OCI-LY3 (cell line): Measurements from ENCODE around the gene GRAP2.

ENCODE experiments used
- H2AFZ ChIP-seq: fragments of 200-600, 300-600 bp; shearing (Covaris generic); 2 replicates; pipeline ENCODE4 v1.6.0; 2014; ENCODE audit warnings: antibody characterized with exemption, low read depth, low read length
- H3K27ac ChIP-seq: fragments of 200-600, 300-600 bp; sonication (generic); 2 replicates; pipeline ENCODE4 v1.5.1; 2014; ENCODE audit warnings: mild to moderate bottlenecking, low read length, moderate library complexity, mixed read lengths
- H3K27me3 ChIP-seq: fragments of 200-600, 300-600 bp; sonication (generic); 2 replicates; pipeline ENCODE4 v1.6.1; 2014; ENCODE audit warnings: low read depth, low read length, mixed read lengths
- H3K36me3 ChIP-seq: fragments of 200-600, 300-600 bp; sonication (generic); replicated peaks from 2 replicates; pipeline ENCODE3; 2014; ENCODE audit warnings: low read depth, low read length, mixed read lengths
- H3K4me1 ChIP-seq: fragments of 300-600, 200-600 bp; sonication (generic); 2 replicates; pipeline ENCODE4 v1.6.1; 2014; ENCODE audit warnings: low read length, mixed read lengths
- H3K4me2 ChIP-seq: fragments of 200-600, 300-600 bp; sonication (generic); 2 replicates; pipeline ENCODE4 v1.6.1; 2014; ENCODE audit warnings: low read length, mixed read lengths
- H3K4me3 ChIP-seq: fragments of 300-600, 200-600 bp; sonication (generic); 2 replicates; pipeline ENCODE4 v1.5.1; 2014; ENCODE audit warnings: antibody characterized with exemption, mild to moderate bottlenecking, low read length, moderate library complexity
- H3K79me2 ChIP-seq: fragments of 300-600, 200-600 bp; shearing (Covaris generic); 2 replicates; pipeline ENCODE4 v1.6.1; 2014; ENCODE audit warnings: mild to moderate bottlenecking, low read length, mixed read lengths
- H3K9ac ChIP-seq: fragments of 300-600, 200-600 bp; shearing (Covaris generic); 2 replicates; pipeline ENCODE4 v1.6.0; 2014; ENCODE audit warnings: mild to moderate bottlenecking, low read length, moderate library complexity
- H3K9me3 ChIP-seq: fragments of 200-600, 300-600 bp; shearing (Covaris generic); 2 replicates; pipeline ENCODE4 v1.6.1; 2014; ENCODE audit warnings: low read length, mixed read lengths; ENCODE audit not compliant: insufficient read depth
- H4K20me1 ChIP-seq: fragments of 200-600, 300-600 bp; sonication (generic); 2 replicates; pipeline ENCODE4 v1.6.1; 2016; ENCODE audit warnings: low read length, mixed read lengths; ENCODE audit not compliant: insufficient read depth
- CTCF ChIP-seq: fragments of 200-600, 300-600 bp; sonication (generic); IDR thresholded peaks from 2 replicates; pipeline ENCODE4 v1.5.1; 2014; ENCODE audit warnings: antibody characterized with exemption, low read length, low read depth
- EZH2phosphoT487 ChIP-seq: fragments of 200-600 bp; shearing (Covaris generic); IDR thresholded peaks from 2 replicates; pipeline ENCODE4 v1.6.1; 2018; ENCODE audit warnings: antibody characterized with exemption, mixed run types, low read depth

Gene GRAP2

GRCh38 chr22:39979458-39979857 lies 78.6 kb downstream of the GRAP2 start:
- Histone ChIP-seq H3K4me2 (no peak overlapping the region), H3K36me3 (no peaks in the 10 kb centered on the region), H3K9me3 (no peaks in the 10 kb centered on the region), H3K27me3 (peaks cover 69% of the 10 kb centered on the region), H3K9ac (no peak overlapping the region), H4K20me1 (no peaks in the 10 kb centered on the region; the same call in 1 of the 2 replicates), H3K27ac (no peak overlapping the region), H3K4me1 (no peaks in the 10 kb centered on the region), H3K4me3 (no peak overlapping the region), H3K79me2 (no peaks in the 10 kb centered on the region), H2AFZ (no peak overlapping the region)
- TF ChIP-seq EZH2phosphoT487 (no peak), CTCF (no peak)

GRCh38 chr22:39980596-39980995 lies 79.7 kb downstream of the GRAP2 start:
- H3K79me2 ChIP-seq, result no peaks in the 10 kb centered on the region
- H3K27me3 ChIP-seq, result peaks cover 64% of the 10 kb centered on the region

GRCh38 chr22:39983346-39983745 lies 82.5 kb downstream of the GRAP2 start:
- Histone ChIP-seq H3K79me2 (no peaks in the 10 kb centered on the region), H3K9me3 (no peaks in the 10 kb centered on the region), H3K27me3 (peaks cover 44% of the 10 kb centered on the region), H3K9ac (no peak overlapping the region), H3K27ac (no peak overlapping the region), H3K4me3 (no peak overlapping the region), H3K4me2 (no peak overlapping the region), H2AFZ (no peak overlapping the region), H4K20me1 (no peaks in the 10 kb centered on the region; the same call in 1 of the 2 replicates), H3K4me1 (peaks cover 4% of the 10 kb centered on the region; the same call in 1 of the 2 replicates), H3K36me3 (no peaks in the 10 kb centered on the region)
- TF ChIP-seq CTCF (no peak), EZH2phosphoT487 (no peak)

More at GRCh38 chr22:39980596-39980995, 79.7 kb downstream of the GRAP2 start:
- H3K27ac ChIP-seq, result no peak overlapping the region
- H3K4me2 ChIP-seq, result no peak overlapping the region
- TF ChIP-seq EZH2phosphoT487 (no peak), CTCF (no peak)
- peaks cover 2% of the 10 kb centered on the region; the same call in 1 of the 2 replicates for H3K4me1 ChIP-seq
- no peak overlapping the region for H3K9ac ChIP-seq
- H4K20me1 ChIP-seq, result no peaks in the 10 kb centered on the region; the same call in 1 of the 2 replicates
- no peak overlapping the region for H2AFZ ChIP-seq
- H3K36me3 ChIP-seq, result no peaks in the 10 kb centered on the region
- no peaks in the 10 kb centered on the region for H3K9me3 ChIP-seq
- no peak overlapping the region for H3K4me3 ChIP-seq

DNA sequence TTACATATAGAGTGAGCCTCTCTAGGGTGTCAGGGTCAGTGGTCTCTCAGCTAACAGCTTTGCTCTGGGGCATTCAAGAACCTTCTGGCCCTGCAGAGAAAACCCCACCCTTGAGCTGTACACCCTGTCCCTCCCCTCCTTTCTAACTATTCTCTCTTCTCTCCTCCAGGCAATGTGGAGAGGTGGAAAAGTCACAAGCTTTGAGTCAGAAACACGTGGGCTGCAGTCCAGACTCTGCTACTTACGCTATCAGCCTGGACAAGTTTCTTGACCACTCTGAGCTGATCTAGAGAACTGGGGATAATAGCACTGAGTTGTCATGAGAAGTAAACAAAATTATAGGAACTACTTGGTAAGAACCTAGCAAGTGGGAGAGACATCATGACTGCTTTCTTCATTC lies 83.1 kb downstream of the GRAP2 start:
- Histone ChIP-seq H3K4me3 (no peak overlapping the region), H3K36me3 (no peaks in the 10 kb centered on the region), H3K9me3 (no peaks in the 10 kb centered on the region), H4K20me1 (no peaks in the 10 kb centered on the region; the same call in 1 of the 2 replicates), H3K27ac (no peak overlapping the region), H3K27me3 (peaks cover 40% of the 10 kb centered on the region), H3K79me2 (no peaks in the 10 kb centered on the region), H3K4me2 (no peak overlapping the region), H3K9ac (no peak overlapping the region), H3K4me1 (peaks cover 4% of the 10 kb centered on the region; the same call in 1 of the 2 replicates), H2AFZ (no peak overlapping the region)
- no peak for TF ChIP-seq EZH2phosphoT487
- no peak for TF ChIP-seq CTCF
